ENCODE results near the gene SYF2.

DNA sequence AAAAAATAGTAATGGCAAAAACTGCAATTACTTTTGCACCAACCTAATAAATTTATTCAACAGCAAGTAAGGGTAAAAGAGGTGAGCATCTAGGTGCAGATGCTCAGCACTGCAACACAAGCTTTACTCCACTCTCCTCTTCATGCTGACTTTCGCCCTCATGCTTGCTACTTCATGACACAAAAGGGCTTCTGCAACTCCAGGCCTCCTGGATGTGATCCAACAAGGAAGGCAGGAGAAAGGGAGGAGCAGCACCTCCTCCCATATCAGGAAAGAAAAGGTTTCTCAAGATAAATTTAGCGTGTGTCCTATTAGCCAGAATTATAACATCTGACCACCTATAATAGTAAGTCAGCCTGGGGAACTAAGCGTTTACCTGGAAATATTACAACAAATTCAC lies 11.6 kb downstream of the SYF2 start:
- TF ChIP-seq POLR2A (IDR thresholded peaks at IDR 0.05; ENCODE audit: low read length) (no peak), GATA1 (IDR thresholded peaks at IDR 0.05; ENCODE audit: low read depth, low read length) (no peak)

Data from erythroblast (primary cell).